GM12872 (cell line): ENCODE data around the gene DOCK6.

Experiments used
- TF ChIP-seq, protein P1 (sequence below): IDR thresholded peaks from 3 replicates; pipeline ENCODE4 v1.5.1; 2011; ENCODE audit warnings: low read depth, mild to moderate bottlenecking, low read length, moderate library complexity; ENCODE audit not compliant: insufficient read depth

Gene DOCK6

DNA sequence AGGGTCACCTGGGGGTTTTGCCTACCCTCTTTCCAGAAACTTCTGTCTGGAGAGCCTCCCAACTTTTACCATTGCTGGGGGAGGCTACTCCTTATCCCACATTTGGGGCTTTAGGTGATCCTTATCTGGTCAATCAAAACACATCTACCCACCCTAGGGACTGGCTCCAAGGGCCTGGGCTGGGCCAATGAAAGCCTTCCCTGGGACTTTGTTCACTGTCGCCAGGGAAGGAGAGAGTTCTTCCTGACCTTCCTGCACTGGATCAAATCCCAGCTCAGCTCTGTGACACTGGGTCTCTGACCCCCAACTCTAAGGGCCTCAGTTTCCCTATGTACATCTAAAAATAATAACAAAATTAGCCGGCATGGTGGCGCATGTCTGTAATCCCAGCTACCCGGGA, 11.1 kb downstream of the DOCK6 start:
- TF ChIP-seq, protein P1, sequence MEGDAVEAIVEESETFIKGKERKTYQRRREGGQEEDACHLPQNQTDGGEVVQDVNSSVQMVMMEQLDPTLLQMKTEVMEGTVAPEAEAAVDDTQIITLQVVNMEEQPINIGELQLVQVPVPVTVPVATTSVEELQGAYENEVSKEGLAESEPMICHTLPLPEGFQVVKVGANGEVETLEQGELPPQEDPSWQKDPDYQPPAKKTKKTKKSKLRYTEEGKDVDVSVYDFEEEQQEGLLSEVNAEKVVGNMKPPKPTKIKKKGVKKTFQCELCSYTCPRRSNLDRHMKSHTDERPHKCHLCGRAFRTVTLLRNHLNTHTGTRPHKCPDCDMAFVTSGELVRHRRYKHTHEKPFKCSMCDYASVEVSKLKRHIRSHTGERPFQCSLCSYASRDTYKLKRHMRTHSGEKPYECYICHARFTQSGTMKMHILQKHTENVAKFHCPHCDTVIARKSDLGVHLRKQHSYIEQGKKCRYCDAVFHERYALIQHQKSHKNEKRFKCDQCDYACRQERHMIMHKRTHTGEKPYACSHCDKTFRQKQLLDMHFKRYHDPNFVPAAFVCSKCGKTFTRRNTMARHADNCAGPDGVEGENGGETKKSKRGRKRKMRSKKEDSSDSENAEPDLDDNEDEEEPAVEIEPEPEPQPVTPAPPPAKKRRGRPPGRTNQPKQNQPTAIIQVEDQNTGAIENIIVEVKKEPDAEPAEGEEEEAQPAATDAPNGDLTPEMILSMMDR = no peak

DNA sequence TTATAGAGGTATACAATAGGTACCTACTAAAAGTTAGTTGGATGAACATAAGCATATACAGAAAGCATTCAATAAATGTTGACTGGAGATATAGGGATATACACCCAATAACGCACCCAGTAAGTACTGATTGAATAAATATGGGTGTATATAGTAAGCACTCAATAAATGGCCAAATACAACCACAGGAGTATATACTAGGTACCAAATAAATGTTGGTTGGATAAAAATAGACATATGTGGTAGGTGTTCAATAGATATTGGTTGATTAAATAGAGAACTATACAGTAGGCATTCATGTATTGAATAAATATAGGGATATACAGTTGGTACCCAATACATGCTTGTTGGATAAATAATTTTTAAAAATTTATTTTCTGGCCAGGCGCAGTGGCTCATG, 13.5 kb downstream of the DOCK6 start:
- TF ChIP-seq, protein P1 = no peak

DNA sequence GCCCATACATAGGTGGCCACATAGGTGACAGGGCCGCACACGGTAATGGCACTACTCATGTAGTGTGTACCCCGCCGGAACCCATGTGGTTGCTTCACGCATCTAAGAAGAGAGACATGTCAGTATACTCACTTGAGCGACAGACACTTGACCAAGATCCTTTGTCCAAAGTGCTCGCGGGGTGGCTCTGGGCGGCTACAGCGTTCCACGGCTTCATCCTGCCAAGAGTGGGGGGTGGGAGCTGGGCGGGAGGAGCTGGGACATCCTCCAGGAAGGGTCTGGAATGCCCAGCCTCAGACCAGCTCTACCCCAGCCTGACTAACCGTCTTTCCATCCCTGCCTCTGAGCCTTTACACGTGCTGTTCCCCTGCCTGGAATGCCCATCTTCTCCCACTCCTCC, 14.4 kb downstream of the DOCK6 start:
- TF ChIP-seq, protein P1 = no peak

DNA sequence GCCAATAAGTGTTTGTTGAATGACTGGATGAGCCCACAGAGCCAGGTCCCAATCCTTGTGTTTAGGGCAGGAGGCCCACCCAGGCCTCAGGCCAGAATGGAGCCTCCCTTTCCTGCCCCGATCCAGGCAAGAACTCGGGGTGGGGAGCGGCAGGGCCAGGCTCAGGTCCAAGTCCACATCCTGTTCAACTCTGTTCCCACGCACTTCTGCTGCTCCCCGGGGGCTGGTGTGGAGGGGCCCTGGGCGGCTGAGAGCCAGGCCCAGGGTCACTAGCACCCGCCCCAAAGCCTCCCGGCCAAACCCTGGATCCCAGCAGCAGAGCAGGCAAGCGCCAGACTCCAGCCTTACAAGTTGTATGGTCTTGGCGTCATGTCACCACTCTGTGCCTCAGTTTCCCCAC, 14.9 kb downstream of the DOCK6 start:
- TF ChIP-seq, protein P1 = no peak

DNA sequence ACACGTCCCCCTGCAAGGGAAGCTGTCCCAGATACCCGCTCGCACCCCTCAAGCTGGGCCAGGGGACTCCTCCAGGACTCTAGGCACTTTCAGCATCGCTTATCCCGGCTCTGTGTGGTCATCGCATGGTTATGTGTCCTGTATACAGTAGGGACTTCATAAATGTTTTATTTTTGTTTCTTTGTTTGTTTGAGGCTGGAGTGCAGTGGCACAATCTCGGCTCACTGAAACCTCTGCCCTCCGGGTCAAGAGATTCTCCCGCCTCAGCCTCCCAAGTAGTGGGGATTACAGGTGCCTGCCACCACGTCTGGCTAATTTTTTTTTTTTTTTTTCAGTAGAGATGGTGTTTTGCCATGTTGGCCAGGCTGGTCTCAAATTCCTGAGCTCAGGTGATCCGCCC, 15.4 kb downstream of the DOCK6 start:
- TF ChIP-seq, protein P1 = no peak

DNA sequence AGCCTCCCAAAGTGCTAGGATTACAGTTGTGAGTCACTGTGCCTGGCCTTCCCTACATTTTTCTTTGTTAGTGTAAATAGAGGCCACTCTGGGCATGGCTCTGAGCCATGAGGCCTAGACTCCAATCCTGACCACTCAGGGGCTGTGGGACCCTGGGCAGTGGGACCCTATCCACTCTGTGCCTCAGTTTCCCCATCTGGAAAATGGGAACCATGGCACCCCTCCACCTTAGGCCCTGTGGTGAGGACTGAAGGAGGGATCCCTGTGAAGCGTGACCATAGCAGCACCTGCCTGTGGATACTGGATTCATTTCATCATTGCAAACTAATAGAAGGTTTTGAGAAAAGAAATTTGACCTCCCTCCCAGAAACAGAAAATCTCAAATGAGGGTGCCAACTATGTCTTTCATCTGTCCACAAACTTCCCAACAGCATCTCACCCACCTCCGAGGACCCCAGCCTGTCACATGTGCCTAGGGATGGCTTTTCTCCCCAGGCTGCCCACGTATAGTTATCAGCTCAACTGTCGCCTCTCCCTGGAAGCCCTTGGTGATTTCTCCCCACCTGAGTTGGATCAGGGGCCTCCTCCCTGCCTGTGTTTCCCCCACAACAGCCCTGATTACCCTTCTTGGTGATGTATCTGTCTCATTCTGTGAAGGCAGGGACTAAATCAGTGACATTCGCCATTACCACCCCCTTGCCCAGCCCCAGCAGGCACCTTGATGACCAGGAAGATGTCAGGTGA, 17.3 kb downstream of the DOCK6 start:
- TF ChIP-seq, protein P1 = no peak

DNA sequence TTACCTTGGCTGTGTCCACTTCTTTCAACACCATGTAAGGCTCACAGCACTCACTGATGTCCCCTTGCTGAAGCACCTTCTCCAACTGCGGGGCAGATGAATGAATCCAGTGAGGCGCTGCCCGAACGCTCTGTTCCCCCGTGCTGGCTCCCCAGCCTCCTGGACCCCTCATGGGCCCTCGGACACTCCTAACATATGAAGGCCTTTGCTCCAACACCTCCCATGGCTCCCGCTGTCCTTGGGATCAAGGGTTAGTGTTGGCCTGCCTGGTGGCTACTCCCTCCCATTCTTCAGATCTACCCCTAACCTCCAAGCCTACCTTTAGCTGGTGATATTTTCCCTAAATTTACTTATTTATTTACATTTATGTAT, 18.5 kb downstream of the DOCK6 start:
- TF ChIP-seq, protein P1 = no peak
